ENCODE results near the gene PLCG2.

GRCh38 chr16:82006036-82006435 is 226.9 kb downstream of the PLCG2 start:
- no peak for TF ChIP-seq CTCF (conservative IDR thresholded peaks at IDR 0.05; ENCODE audit: low read depth, low read length)
- no peak for TF ChIP-seq EZH2 (IDR thresholded peaks at IDR 0.05; ENCODE audit: low read length, unreplicated experiment)
